ENCODE measurements around the gene CACNA1S. TPM values are rescaled to one million over a fixed set of nuclear protein-coding genes. Genes with fewer than 3 reads are reported as not detected.

CACNA1S gene
- not detected in 2 replicates for total RNA-seq

DNA sequence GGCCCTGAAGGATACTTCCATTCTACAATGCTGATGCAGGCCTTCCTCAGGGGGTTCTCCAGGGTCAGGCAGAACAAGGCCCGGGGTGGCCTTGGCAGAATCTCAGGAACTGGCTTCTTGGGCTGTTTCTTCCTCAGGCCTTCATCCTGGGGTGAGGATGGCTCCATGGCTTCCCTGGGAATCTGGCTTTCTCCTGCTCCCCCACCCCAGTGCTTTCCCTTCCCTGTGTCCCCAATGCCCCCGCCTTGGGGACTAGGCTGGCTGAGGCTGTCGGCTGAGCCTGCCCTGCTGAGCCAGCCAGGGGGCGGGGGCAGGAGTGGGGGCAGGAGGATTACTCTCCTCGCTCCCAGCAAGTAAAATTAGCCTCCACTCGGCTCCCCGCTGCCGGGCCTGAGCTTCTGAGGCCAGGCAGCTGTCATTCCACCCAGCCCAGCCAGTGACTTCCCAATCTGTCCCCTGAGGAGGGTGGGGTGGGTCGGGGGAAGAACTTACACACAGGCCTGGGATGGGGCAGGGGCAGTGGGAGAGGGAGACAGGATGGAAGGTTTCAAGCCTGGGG lies at the start of gene CACNA1S:
Gene CACNA1S (minus strand): TSS at position 254 of the 559 bp plus-strand sequence. CDS start 87 bp downstream, at position 167.

DNA sequence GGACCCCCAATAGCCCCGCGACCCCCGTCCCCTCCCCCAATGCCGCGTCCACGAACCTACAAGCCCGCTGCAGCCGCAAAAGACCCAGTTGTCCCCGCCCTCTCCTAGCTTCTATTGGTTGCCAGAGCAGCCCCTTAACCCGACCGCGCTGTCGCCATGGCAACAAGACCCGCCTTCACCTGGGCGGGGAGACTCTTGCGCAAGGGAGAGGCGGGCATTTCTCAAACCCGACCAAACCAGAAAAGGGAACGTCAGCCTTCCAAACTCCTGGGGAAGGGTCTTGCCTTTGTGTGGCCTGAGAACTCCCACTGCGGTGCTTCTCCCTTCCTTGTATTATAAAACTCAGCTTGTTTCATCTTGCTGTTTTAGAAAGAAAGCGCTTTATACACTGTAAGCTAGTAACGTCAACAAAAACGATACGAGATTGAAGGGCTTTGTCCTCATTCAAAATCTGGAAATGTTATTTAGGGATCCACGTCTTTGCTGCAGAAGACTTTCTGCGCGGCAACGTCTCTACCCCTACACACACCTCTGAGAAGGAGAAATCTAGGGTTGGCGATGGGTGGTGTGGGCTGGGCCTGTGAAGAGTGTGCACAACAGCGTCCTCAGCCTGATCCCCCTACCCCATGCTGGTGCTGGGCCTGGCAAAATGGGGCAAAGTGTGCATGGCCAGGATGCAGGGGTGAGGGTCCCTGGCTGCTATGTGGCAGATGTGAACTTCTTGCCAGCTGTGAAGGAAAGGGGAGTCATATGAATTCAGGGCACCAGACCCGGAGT lies 42.4 kb upstream of the CACNA1S start, which contains the start of gene TMEM9:
Gene TMEM9 (minus strand): TSS at position 86 of the 777 bp plus-strand sequence. CDS start 551 bp downstream, outside the sequence.

DNA sequence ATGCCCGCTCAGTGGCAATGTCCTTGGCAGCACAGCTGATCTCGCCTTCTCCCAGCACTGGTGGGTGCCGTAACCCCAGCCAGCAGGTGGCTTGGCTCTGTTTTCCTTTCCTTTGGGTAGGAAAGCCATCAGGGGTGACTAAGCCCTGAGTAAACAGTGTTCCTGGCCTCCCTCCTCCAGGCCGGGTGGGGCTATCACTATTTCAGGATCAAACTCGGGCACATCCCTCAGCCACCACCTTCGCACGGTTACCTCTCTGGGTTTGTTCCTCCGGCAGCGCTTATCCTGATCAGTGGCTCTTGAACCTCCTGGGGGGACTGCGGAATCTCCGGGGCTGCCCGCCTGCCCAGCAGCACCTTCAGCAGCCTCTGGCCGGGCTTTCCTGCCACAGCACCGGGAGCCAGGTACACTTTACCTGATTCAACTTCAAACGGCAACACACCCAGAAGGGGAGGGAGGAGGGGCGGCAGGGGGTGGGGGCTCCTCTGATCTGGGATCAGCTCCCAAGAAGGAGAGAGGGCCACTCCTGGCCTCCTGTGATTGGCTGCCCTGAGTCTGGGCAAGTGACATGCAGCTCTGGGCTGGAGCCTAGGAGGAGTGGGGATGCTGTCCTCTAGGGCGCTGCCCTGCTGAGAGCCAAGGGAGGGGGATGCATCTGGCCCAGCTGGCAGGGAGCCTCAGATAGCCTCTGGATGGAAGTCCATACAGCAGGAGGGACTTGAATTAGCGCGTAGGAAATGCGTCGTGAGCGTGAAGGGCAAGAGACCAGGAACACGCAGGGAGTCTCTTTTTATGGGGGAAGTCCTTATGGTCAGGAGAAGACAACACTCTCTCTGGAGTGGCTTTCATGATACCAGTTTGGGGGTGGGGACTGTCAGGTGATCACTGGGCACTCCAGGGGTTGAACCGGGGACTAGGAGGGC lies 14.9 kb upstream of the CACNA1S start, which contains the start of gene ASCL5:
Gene ASCL5 (minus strand): TSS at position 353 of the 923 bp plus-strand sequence. CDS start 11,812 bp downstream, outside the sequence.

DNA sequence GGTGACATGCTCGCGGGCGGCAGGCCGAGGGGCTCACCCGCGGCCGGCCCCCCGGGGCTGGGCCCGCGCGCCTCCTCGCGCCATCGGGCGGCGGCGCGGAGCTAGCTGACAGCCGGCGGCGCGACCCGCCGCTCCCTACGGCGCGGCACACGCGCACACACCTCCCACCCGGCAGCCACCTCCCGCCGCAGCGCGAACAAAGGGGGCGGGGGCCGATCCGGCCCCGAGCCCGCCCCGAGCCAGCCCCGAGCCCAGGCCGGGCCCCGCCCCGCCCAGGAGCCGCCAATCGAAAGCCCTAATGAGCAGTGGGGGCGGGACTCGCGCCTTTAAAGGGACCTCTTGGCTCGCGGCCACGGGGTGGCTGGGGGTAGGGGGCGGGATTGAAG lies 88.7 kb downstream of the CACNA1S start, which contains the start of gene KIF21B:
Gene KIF21B (minus strand): TSS at position 198 of the 386 bp plus-strand sequence. CDS start 331 bp downstream, outside the sequence.

Other genes with a start within 250 kb of the CACNA1S start
- not detected in 2 replicates for gene GPR25, start 239.4 kb downstream of the CACNA1S start, total RNA-seq
- 34.2 and 77.3 TPM in 2 replicates for gene INAVA, start 217.5 kb downstream of the CACNA1S start, total RNA-seq
- 4.4 and 8.8 TPM in 2 replicates for gene KIF21B, start 88.7 kb downstream of the CACNA1S start, total RNA-seq
- gene ASCL5, start 14.8 kb upstream of the CACNA1S start, total RNA-seq: under 0.01 and 0.07 TPM in 2 replicates
- gene TMEM9, start 42.0 kb upstream of the CACNA1S start, total RNA-seq: 54.7 and 67.4 TPM in 2 replicates
- gene IGFN1, start 78.4 kb upstream of the CACNA1S start, total RNA-seq: 0.68 TPM in 1 of 2 replicates, not detected in the other
- 241 and 397 TPM in 2 replicates for gene PKP1, start 171.1 kb upstream of the CACNA1S start, total RNA-seq